Chondrocyte (in vitro differentiated cells): Measurements from ENCODE around the gene KCNH3. TPM values are rescaled to one million over a fixed set of nuclear protein-coding genes. Genes with fewer than 3 reads are reported as not detected.

Experiments
- DNase-seq: peaks from one replicate; pipeline ENCODE4 v3.0.0; 2021; ENCODE audit warnings: mixed read lengths, low spot score
- H3K27ac Mint-ChIP-seq: one replicate; pipeline ENCODE4 v1.8.0; 2021; ENCODE audit warnings: mild to moderate bottlenecking, moderate library complexity, mixed read lengths; ENCODE audit not compliant: unreplicated experiment
- H3K27me3 Mint-ChIP-seq: 2 replicates; pipeline ENCODE4 v1.8.0; 2021; ENCODE audit warnings: low read depth, mixed read lengths
- H3K36me3 Mint-ChIP-seq: 2 replicates; pipeline ENCODE4 v1.8.0; 2021; ENCODE audit warnings: low read depth, mixed read lengths
- H3K4me1 Mint-ChIP-seq: 2 replicates; pipeline ENCODE4 v1.8.0; 2021; ENCODE audit warnings: low read depth, mild to moderate bottlenecking, mixed read lengths
- H3K4me3 Mint-ChIP-seq: one replicate; pipeline ENCODE4 v1.8.0; 2021; ENCODE audit warnings: mild to moderate bottlenecking, moderate library complexity, mixed read lengths; ENCODE audit not compliant: unreplicated experiment
- H3K9me3 Mint-ChIP-seq: 2 replicates; pipeline ENCODE4 v1.8.0; 2021; ENCODE audit warnings: low read depth, mixed read lengths
- CTCF ChIP-seq: fragments of 200-600 bp; sonication (generic); IDR thresholded peaks from 2 replicates; pipeline ENCODE4 v1.5.0; 2021; ENCODE audit warnings: antibody characterized with exemption, mild to moderate bottlenecking, moderate library complexity
- total RNA-seq: library from RNA; stranded (reverse); gene quantifications from 3 replicates; pipeline ENCODE4 v1.2.1, GENCODE V29; 2021

Gene KCNH3
- total RNA-seq, 1 donor from 2014 or later: 0.27 TPM

DNA sequence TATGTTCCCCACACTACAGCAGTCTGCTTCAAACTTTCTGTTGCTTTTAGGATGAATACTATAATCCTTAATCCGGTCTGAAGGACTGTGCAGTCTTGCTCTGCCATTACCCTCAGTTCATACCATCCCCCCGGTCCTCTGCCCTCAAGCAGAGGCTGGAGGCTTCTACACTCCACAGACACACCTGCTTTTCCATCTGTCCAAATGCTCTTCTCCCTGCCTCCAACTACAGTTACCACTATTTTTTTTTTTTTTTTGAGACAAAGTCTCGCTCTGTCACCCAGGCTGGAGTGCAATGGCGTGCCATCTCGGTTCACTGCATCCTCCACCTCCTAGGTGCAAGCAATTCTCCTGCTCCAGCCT, 19.3 kb upstream of the KCNH3 start:
- Mint-ChIP-seq H3K36me3 (peaks cover 9% of the 10 kb centered on the region), H3K4me3 (no peak overlapping the region), H3K4me1 (peaks cover 10% of the 10 kb centered on the region), H3K27ac (no peak overlapping the region), H3K9me3 (no peaks in the 10 kb centered on the region), H3K27me3 (no peaks in the 10 kb centered on the region)
- no peak for DNase-seq
- no peak for TF ChIP-seq CTCF

- Mint-ChIP-seq H3K27ac (no peak overlapping the region), H3K36me3 (peaks cover 24% of the 10 kb centered on the region), H3K4me3 (no peak overlapping the region), H3K9me3 (no peaks in the 10 kb centered on the region), H3K27me3 (no peaks in the 10 kb centered on the region), H3K4me1 (no peaks in the 10 kb centered on the region)
- no peak for TF ChIP-seq CTCF
- no peak for DNase-seq
Observed at GRCh38 chr12:49521389-49521788, 17.4 kb upstream of the KCNH3 start.

- Mint-ChIP-seq H3K4me3 (no peak overlapping the region), H3K27me3 (no peaks in the 10 kb centered on the region), H3K36me3 (peaks cover 32% of the 10 kb centered on the region), H3K27ac (no peak overlapping the region), H3K9me3 (no peaks in the 10 kb centered on the region), H3K4me1 (no peaks in the 10 kb centered on the region)
- TF ChIP-seq CTCF: no peak
- DNase-seq: no peak
Observed at GRCh38 chr12:49524660-49525324, 14.0 kb upstream of the KCNH3 start.

DNA sequence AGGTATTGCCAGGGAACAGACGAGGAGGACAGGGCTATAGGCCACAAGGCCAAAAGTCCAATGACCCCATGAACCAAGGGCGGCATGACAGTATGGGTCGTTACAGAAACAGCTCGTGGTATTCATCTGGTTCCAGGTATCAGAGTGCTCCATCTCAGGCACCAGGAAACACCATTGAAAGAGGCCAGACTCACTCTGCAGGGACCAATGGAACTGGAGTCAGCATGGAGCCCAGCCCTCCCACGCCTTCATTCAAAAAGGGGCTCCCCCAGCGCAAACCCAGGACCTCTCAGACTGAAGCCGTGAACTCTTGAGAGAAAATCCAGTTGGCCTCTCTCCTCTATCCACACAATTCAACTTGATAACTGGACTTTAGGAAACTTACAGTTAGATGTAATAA, 12.9 kb upstream of the KCNH3 start:
- no peaks in the 10 kb centered on the region for H3K9me3 Mint-ChIP-seq
- DNase-seq: no peak
- no peak overlapping the region for H3K4me3 Mint-ChIP-seq
- no peaks in the 10 kb centered on the region for H3K4me1 Mint-ChIP-seq
- TF ChIP-seq CTCF: no peak
- H3K27ac Mint-ChIP-seq: no peak overlapping the region
- H3K36me3 Mint-ChIP-seq: peaks cover 32% of the 10 kb centered on the region
- H3K27me3 Mint-ChIP-seq: no peaks in the 10 kb centered on the region

DNA sequence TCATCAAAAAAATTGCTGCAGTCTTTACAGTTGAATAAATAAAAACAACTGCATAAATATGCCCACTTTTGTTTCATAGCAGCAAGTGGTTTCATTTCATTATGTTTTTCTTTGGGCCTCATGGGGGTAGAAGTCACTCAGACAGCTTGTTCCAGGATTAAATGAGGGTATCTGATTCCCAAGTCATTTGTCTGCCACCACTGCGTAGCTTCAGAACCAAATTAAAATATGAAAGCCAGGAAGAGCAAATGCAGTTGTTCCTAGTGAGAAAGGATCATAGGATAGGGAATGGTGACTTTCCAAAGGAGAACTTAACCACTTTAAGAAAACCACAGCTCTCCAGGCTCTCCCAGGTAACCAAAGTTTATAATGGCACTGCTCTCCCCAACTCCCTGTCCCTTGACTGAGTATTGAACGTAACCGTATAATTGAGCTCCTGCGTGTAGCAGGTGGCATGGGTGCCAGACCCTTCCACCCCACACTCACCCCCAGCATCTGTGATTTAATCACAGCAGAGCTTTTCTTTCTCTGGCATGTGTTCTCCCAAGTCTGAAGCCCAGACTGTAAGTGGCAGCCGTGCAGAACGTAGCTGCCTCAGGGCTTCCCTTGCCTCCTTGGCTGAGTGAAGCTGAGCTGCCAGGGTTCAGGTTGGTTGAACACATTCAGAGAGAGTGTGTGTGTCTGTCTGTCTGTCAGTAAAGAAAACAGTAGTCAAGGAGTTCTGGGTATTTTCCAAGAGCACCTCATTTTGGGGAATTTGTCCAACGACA, 11.3 kb upstream of the KCNH3 start:
- Mint-ChIP-seq H3K9me3 (no peaks in the 10 kb centered on the region), H3K4me1 (no peaks in the 10 kb centered on the region), H3K4me3 (no peak overlapping the region)

More for the DNA sequence above, 11.3 kb upstream of the KCNH3 start:
- TF ChIP-seq CTCF: no peak
- H3K27ac Mint-ChIP-seq: no peak overlapping the region
- no peaks in the 10 kb centered on the region for H3K27me3 Mint-ChIP-seq
- peaks cover 29% of the 10 kb centered on the region for H3K36me3 Mint-ChIP-seq
- DNase-seq: no peak
